ENCODE data around the gene LRFN2.

LRFN2 gene

DNA sequence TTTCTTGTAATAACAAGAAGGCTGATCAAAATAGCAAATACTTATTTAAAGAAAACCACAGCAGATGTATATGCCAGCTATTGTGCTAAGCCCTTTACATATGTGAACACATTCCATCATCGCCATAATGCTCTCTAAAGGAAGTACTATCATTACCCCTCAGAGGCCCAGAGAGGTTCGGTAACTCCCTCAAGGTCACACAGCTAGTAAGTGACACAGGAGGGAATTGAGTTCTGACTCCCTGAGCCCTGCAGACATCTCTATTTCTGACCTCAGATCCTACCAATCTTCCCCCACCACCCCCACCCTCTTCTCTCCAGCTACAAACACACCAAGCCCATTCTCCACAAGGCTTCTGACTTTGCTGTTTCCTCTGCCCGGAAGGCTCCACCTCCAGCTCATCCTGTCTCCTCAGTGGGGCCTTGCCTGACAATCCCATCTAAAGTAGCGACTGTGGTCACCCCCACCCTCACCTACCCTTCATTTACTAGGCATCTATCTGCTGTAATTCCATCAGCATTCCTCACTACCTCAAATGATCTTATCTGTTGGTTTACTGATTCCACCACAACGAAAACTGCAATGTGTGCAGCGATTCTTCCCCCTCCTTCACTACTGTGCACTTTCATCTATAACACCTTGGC lies 234.5 kb downstream of the LRFN2 start:
- no peak for TF ChIP-seq EZH2phosphoT487 (IDR thresholded peaks at IDR 0.05; ENCODE audit: borderline replicate concordance, low read length)
- TF ChIP-seq, protein P1, sequence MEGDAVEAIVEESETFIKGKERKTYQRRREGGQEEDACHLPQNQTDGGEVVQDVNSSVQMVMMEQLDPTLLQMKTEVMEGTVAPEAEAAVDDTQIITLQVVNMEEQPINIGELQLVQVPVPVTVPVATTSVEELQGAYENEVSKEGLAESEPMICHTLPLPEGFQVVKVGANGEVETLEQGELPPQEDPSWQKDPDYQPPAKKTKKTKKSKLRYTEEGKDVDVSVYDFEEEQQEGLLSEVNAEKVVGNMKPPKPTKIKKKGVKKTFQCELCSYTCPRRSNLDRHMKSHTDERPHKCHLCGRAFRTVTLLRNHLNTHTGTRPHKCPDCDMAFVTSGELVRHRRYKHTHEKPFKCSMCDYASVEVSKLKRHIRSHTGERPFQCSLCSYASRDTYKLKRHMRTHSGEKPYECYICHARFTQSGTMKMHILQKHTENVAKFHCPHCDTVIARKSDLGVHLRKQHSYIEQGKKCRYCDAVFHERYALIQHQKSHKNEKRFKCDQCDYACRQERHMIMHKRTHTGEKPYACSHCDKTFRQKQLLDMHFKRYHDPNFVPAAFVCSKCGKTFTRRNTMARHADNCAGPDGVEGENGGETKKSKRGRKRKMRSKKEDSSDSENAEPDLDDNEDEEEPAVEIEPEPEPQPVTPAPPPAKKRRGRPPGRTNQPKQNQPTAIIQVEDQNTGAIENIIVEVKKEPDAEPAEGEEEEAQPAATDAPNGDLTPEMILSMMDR (IDR thresholded peaks at IDR 0.05; ENCODE audit: low read depth, low read length, poor library complexity, severe bottlenecking) = no peak
- no peaks in the 10 kb centered on the region for H3K9me2 ChIP-seq (replicated peaks; ENCODE audit: control insufficient read depth, low read length)

DNA sequence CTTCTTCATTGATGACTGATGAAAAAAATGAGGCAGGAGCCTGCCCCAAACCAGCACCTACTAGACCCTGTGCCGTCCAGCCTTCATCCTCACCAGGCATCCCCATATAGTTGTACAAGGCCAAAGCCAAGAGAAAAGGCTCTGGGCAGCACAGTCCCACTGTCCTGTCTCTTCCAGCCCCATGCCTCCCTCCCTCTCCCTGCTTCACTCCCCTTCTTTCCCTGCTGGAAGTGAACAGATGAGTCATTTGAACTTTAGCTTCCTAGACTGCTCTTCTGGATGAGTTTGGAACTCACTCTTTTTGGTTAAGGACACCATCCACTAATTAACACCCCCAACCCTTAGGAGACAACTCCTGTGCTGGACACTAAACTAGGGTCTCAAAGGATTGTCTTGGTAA lies 235.2 kb downstream of the LRFN2 start:
- Histone ChIP-seq H4K20me1 (ENCODE audit: control insufficient read depth, insufficient read depth, low read depth, low read length) (no peaks in the 10 kb centered on the region), H3K4me2 (ENCODE audit: low read length) (no peak overlapping the region), H3K79me2 (ENCODE audit: control insufficient read depth, low read length) (no peaks in the 10 kb centered on the region), H3F3A (ENCODE audit: control insufficient read depth, insufficient read depth) (no peaks in the 10 kb centered on the region), H3K9me2 (replicated peaks; ENCODE audit: control insufficient read depth, low read length) (no peaks in the 10 kb centered on the region), H3K27me3 (ENCODE audit: control insufficient read depth, low read length) (no peaks in the 10 kb centered on the region), H3K4me1 (ENCODE audit: control insufficient read depth, low read length) (no peaks in the 10 kb centered on the region), H3K36me3 (ENCODE audit: control insufficient read depth, low read length) (no peaks in the 10 kb centered on the region), H3K4me3 (ENCODE audit: low read length) (no peak overlapping the region), H3K27ac (ENCODE audit: low read depth, low read length) (no peak overlapping the region), H3K9me3 (ENCODE audit: control insufficient read depth, insufficient read depth, low read length) (no peaks in the 10 kb centered on the region)
- TF ChIP-seq, protein P1 (IDR thresholded peaks at IDR 0.05; ENCODE audit: low read depth, low read length, poor library complexity, severe bottlenecking) = no peak
- no peak for TF ChIP-seq EZH2phosphoT487 (IDR thresholded peaks at IDR 0.05; ENCODE audit: borderline replicate concordance, low read length)

More for the DNA sequence above, 234.5 kb downstream of the LRFN2 start:
- no peaks in the 10 kb centered on the region for H3K79me2 ChIP-seq (ENCODE audit: control insufficient read depth, low read length)
- no peaks in the 10 kb centered on the region for H4K20me1 ChIP-seq (ENCODE audit: control insufficient read depth, insufficient read depth, low read depth, low read length)
- no peaks in the 10 kb centered on the region for H3K9me3 ChIP-seq (ENCODE audit: control insufficient read depth, insufficient read depth, low read length)
- no peaks in the 10 kb centered on the region for H3K36me3 ChIP-seq (ENCODE audit: control insufficient read depth, low read length)
- no peak overlapping the region for H3K27ac ChIP-seq (ENCODE audit: low read depth, low read length)
- H3F3A ChIP-seq (ENCODE audit: control insufficient read depth, insufficient read depth) = no peaks in the 10 kb centered on the region
- no peak overlapping the region for H3K4me2 ChIP-seq (ENCODE audit: low read length)
- H3K4me1 ChIP-seq (ENCODE audit: control insufficient read depth, low read length) = no peaks in the 10 kb centered on the region
- no peaks in the 10 kb centered on the region for H3K27me3 ChIP-seq (ENCODE audit: control insufficient read depth, low read length)
- no peak overlapping the region for H3K4me3 ChIP-seq (ENCODE audit: low read length)

DNA sequence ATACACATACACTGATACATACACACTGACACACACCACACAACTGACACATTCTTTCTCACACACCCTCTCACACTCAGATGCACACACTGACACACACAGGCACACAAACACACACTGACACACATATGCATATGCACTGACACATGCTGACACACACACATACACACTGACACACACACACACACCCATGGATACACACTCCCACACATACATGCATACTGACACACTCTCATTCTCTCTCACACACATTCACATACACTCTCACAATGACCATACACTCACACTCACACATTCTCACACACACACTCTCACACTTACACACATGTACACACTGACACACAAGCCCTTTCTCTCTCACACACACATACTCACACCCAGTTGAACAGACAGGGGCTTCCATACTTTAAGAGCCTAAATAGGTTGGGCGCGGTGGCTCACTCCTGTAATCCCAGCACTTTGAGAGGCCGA lies 236.4 kb downstream of the LRFN2 start:
- no peaks in the 10 kb centered on the region for H3K9me3 ChIP-seq (ENCODE audit: control insufficient read depth, insufficient read depth, low read length)
- no peaks in the 10 kb centered on the region for H3K36me3 ChIP-seq (ENCODE audit: control insufficient read depth, low read length)
- H3K79me2 ChIP-seq (ENCODE audit: control insufficient read depth, low read length) = no peaks in the 10 kb centered on the region
- H3K9me2 ChIP-seq (replicated peaks; ENCODE audit: control insufficient read depth, low read length) = no peaks in the 10 kb centered on the region
- no peaks in the 10 kb centered on the region for H3K27me3 ChIP-seq (ENCODE audit: control insufficient read depth, low read length)
- no peaks in the 10 kb centered on the region for H3F3A ChIP-seq (ENCODE audit: control insufficient read depth, insufficient read depth)
- no peaks in the 10 kb centered on the region for H4K20me1 ChIP-seq (ENCODE audit: control insufficient read depth, insufficient read depth, low read depth, low read length)
- H3K4me1 ChIP-seq (ENCODE audit: control insufficient read depth, low read length) = no peaks in the 10 kb centered on the region
- no peak overlapping the region for H3K4me2 ChIP-seq (ENCODE audit: low read length)
- H3K4me3 ChIP-seq (ENCODE audit: low read length) = no peak overlapping the region
- no peak for TF ChIP-seq EZH2phosphoT487 (IDR thresholded peaks at IDR 0.05; ENCODE audit: borderline replicate concordance, low read length)
- TF ChIP-seq, protein P1 (IDR thresholded peaks at IDR 0.05; ENCODE audit: low read depth, low read length, poor library complexity, severe bottlenecking) = no peak
- no peak overlapping the region for H3K27ac ChIP-seq (ENCODE audit: low read depth, low read length)
